Measurements from ENCODE around the gene ACSS1. TPM values are rescaled to one million over a fixed set of nuclear protein-coding genes. Genes with fewer than 3 reads are reported as not detected.

ACSS1 gene
- total RNA-seq, 1 experiment from 2014 or later = 0.51 TPM

- no peaks in the 10 kb centered on the region for H3K27me3 Mint-ChIP-seq (ENCODE audit: insufficient read depth, unreplicated experiment)
- no peak overlapping the region for H3K27ac Mint-ChIP-seq (ENCODE audit: low read depth, unreplicated experiment)
- no peaks in the 10 kb centered on the region for H3K9me3 Mint-ChIP-seq (ENCODE audit: unreplicated experiment)
- no peaks in the 10 kb centered on the region for H3K4me1 Mint-ChIP-seq (ENCODE audit: insufficient read depth, unreplicated experiment)
- BruUV-seq (replicated peaks) = no TSS peak
- no peak for TF ChIP-seq CTCF (IDR thresholded peaks at IDR 0.05; ENCODE audit: unreplicated experiment)
- intact Hi-C loops (cut with micrococcal nuclease) = no loop called here
- ChIA-PET POLR2A (interaction anchor here (0.5 kb wide), 1 partner anchor 524 kb away, joined by 3 read pairs; no protein-coding TSS in a partner anchor), CTCF (interaction anchor here (0.7 kb wide), 1 partner anchor 1293 kb away, joined by 3 read pairs; no protein-coding TSS in a partner anchor)
- H3K4me3 Mint-ChIP-seq (ENCODE audit: unreplicated experiment) = no peak overlapping the region
- DNase-seq (ENCODE audit: unreplicated experiment) = no peak
- peaks cover 47% of the 10 kb centered on the region for H3K36me3 Mint-ChIP-seq (ENCODE audit: insufficient read depth, unreplicated experiment)
Observed at GRCh38 chr20:24961384-24962181, 96.4 kb downstream of the ACSS1 start.

- DNase-seq (ENCODE audit: unreplicated experiment) = no peak
- ChIA-PET CTCF (interaction anchor here (0.6 kb wide), 1 partner anchor 53 kb away, joined by 3 read pairs; no protein-coding TSS in a partner anchor), POLR2A (no interaction called here)
- H3K4me1 Mint-ChIP-seq (ENCODE audit: insufficient read depth, unreplicated experiment) = no peaks in the 10 kb centered on the region
- no peak overlapping the region for H3K4me3 Mint-ChIP-seq (ENCODE audit: unreplicated experiment)
- TF ChIP-seq CTCF (IDR thresholded peaks at IDR 0.05; ENCODE audit: unreplicated experiment) = no peak
- H3K36me3 Mint-ChIP-seq (ENCODE audit: insufficient read depth, unreplicated experiment) = peaks cover 47% of the 10 kb centered on the region
- H3K27me3 Mint-ChIP-seq (ENCODE audit: insufficient read depth, unreplicated experiment) = no peaks in the 10 kb centered on the region
- no peaks in the 10 kb centered on the region for H3K9me3 Mint-ChIP-seq (ENCODE audit: unreplicated experiment)
- no TSS peak for BruUV-seq (replicated peaks)
- intact Hi-C loops (cut with micrococcal nuclease) = no loop called here
- H3K27ac Mint-ChIP-seq (ENCODE audit: low read depth, unreplicated experiment) = no peak overlapping the region
Observed at GRCh38 chr20:24960861-24961260, 97.1 kb downstream of the ACSS1 start.

DNA sequence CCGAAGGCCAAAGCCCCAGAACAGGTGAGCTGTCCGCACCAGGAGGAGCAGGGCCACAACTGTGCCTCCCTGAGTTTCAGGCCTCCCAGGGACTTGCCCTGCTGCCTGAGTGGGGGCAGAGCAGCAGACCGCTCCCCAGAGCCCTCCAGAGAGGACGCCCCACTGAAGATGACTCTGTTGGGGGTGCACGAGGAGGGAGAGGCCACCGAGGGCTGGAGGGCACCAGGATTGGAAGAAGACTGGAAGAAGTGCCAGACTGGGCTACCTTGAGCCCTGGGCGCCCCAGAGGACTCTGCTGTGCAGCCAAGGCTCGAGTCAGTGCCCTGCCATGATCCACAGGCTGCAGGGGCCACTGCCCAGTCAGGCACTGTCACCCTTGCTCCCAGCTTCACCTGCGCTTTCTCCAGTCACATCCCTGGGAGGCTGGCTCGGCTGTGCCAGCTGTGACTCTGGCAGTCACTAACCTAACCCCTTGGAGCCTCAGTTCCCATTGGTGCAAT, 97.6 kb downstream of the ACSS1 start:
- no peaks in the 10 kb centered on the region for H3K9me3 Mint-ChIP-seq (ENCODE audit: unreplicated experiment)
- DNase-seq (ENCODE audit: unreplicated experiment) = no peak
- CTCF ChIA-PET = interaction anchor here (0.6 to 0.8 kb wide), 2 partner anchors 53 to 219 kb away, joined by 3 to 4 read pairs; no protein-coding TSS in a partner anchor
- intact Hi-C loops (cut with micrococcal nuclease) = no loop called here
- H3K27ac Mint-ChIP-seq (ENCODE audit: low read depth, unreplicated experiment) = no peak overlapping the region
- BruUV-seq (replicated peaks) = no TSS peak
- POLR2A ChIA-PET = no interaction called here
- H3K4me3 Mint-ChIP-seq (ENCODE audit: unreplicated experiment) = no peak overlapping the region
- no peaks in the 10 kb centered on the region for H3K27me3 Mint-ChIP-seq (ENCODE audit: insufficient read depth, unreplicated experiment)
- H3K36me3 Mint-ChIP-seq (ENCODE audit: insufficient read depth, unreplicated experiment) = peaks cover 52% of the 10 kb centered on the region
- no peaks in the 10 kb centered on the region for H3K4me1 Mint-ChIP-seq (ENCODE audit: insufficient read depth, unreplicated experiment)
- no peak for TF ChIP-seq CTCF (IDR thresholded peaks at IDR 0.05; ENCODE audit: unreplicated experiment)

DNA sequence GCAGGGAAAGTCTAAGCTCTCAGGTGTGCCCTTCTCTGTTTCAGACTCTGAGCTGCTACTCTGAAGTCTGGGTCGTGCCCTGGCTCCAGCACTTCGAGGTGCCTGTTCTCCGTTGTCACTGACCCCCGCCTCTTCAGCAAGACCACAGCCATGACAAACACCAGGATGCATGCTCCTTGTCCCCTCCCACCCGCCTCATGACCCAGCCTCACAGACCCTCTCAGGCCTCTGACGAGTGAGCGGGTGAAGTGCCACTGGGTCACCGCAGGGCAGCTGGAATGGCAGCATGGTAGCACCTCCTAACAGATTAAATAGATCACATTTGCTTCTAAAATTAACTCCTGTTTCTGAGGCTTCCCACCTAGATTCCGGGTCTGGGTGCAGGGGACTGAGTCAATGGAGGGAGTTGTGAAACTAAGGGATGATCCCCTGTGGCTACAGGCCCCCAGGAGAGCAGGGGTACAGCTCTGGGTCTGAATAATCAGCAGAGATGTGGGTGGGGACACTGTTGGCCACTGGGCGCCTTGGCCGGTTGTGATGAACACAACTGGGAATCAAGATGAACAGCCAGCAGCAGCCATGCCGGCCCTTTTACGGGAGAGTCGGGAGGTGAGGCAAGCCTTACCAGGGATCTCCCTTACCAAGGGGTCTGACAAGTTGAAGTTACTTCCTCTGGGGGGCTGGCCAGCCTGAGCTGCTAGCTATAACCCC, 98.2 kb downstream of the ACSS1 start:
- ChIA-PET CTCF (interaction anchor here (0.8 kb wide), 1 partner anchor 220 kb away, joined by 4 read pairs; no protein-coding TSS in a partner anchor), POLR2A (interaction anchor here (0.7 to 1.0 kb wide), 2 partner anchors 30 to 63 kb away, joined by 3 read pairs; no protein-coding TSS in a partner anchor)
- no peak for DNase-seq (ENCODE audit: unreplicated experiment)
- Mint-ChIP-seq H3K4me3 (ENCODE audit: unreplicated experiment) (no peak overlapping the region), H3K27ac (ENCODE audit: low read depth, unreplicated experiment) (no peak overlapping the region), H3K9me3 (ENCODE audit: unreplicated experiment) (no peaks in the 10 kb centered on the region), H3K36me3 (ENCODE audit: insufficient read depth, unreplicated experiment) (peaks cover 56% of the 10 kb centered on the region), H3K4me1 (ENCODE audit: insufficient read depth, unreplicated experiment) (no peaks in the 10 kb centered on the region), H3K27me3 (ENCODE audit: insufficient read depth, unreplicated experiment) (no peaks in the 10 kb centered on the region)
- TF ChIP-seq CTCF (IDR thresholded peaks at IDR 0.05; ENCODE audit: unreplicated experiment) = no peak
- intact Hi-C loops (cut with micrococcal nuclease) = no loop called here
- no TSS peak for BruUV-seq (replicated peaks)

Data from MCF 10A (cell line).